Skeletal muscle cell (primary cell): ENCODE data around the gene ZNF780A.
"Not testable (repeated sequence)": the region's sequence is repeated elsewhere in the genome, so short reads cannot be mapped to it uniquely, and the experiment has no call there.

ENCODE experiments used
- DNase-seq: peaks from one replicate; pipeline ENCODE4 v3.0.0-alpha.2; 2010; ENCODE audit warnings: low read depth
- H3K4me3 ChIP-seq: 2 replicates; pipeline ENCODE4 v1.5.1; 2011; ENCODE audit warnings: low read depth, mild to moderate bottlenecking, control low read depth, low read length, moderate library complexity

Gene ZNF780A

DNA sequence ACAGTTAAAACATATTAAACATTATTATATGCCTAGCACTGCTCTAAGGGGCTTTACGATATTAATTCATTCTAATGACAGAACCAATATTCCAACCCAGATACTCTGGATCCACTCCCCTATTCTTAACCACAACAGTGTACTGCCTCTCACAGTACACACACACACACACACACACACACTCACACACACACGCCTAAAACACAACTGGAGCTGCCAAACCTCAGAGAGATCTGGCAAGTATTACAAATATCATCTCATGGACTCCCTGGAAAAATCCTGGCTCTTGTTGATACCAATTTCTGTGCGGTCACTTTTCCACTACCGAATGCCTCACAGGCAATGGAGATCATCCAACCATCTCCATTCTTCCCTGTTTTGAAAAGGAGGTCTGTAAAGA is 1.3 kb downstream of the ZNF780A start:
- H3K4me3 ChIP-seq: peak overlapping the region; percentile 83
- DNase-seq: no peak

DNA sequence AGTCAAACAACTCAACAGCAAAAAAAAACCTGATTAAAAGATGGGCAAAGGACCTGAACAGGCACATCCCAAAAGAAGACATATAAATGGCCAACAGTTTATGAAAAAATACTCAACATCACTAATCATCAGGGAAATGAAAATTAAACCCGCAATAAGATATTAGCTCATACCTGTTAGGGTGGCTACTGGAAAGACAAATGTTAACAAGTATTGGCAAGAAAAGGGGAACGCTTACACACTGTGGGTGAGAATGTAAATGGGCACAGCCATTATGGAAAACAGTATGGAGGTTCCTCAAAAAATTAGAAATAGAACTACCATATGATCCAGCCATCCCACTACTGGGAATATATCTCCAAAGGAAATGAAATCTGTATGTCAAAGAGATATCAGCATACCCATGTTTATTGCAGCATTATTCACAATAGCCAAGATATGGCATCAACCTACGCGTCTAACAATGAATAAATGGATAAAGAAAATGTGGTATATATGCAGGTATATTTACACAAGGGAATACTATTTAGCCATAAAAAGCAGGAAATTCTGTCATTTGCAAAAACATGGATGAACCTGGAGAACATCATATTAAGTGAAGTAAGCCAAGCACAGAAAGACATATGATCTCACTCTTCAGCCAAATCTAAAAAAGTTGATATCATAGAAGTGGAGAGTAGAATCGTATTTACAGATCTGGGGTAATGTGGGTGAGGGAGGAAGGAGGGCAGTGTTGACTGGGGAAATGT is 2.3 kb downstream of the ZNF780A start:
- no peak overlapping the region for H3K4me3 ChIP-seq
- DNase-seq: no peak

DNA sequence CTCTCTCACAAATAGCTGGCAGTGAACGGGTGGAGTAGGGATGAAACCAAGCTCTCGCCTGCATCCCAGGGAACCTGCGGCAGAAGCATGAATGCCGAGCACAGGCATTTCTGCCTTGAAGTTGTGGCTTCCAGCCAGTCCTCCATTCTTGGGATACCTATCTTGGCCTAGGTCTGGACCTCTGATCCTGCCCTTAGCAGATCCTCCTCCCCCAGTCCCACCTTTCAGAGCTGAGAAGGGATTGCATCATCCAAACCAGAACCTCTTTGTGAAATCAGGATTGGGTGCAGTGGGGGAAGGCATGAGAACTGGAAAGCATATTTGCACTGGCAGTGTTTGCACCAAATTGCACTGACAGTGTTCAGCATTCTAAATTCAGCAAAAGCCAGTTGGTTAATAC is 5.8 kb downstream of the ZNF780A start:
- H3K4me3 ChIP-seq: no peak overlapping the region
- no peak for DNase-seq

DNA sequence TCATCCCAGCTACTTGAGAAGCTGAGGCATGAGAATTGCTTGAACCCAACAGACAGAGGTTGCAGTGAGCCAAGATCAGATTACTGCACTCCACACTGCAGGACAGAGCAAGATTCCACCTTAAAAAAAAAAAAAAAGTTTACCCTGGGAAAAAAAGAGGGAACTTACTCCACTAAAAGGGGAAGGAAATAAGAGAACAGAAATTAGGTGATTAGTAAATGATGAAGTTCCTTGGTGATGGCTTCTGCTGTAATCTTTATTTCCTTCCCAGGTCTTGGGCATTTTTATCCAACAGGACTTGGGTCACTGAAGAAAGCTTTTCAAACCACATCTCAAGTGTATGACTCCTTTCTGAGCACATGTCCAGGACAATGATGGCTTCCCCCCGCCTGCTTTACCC is 9.3 kb downstream of the ZNF780A start:
- H3K4me3 ChIP-seq: no peak overlapping the region
- DNase-seq: no peak

DNA sequence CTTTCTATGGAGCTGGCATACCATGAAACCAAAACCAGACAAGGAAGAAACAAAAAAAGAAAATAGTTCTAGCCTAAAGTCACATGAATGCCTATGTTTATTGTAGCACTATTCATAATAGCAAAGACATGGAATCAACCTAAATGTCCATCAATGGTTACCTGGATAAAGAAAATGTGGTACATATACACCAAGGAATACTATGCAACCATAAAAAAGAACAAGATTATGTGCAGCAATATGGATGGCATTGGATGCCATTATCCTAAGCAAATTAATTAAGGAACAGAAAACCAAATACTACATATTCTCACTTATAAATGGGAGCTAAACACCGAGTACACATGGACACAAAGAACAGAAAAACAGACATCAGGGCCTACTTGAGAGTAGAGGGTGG is 10.5 kb downstream of the ZNF780A start:
- no peak overlapping the region for H3K4me3 ChIP-seq
- no peak for DNase-seq

DNA sequence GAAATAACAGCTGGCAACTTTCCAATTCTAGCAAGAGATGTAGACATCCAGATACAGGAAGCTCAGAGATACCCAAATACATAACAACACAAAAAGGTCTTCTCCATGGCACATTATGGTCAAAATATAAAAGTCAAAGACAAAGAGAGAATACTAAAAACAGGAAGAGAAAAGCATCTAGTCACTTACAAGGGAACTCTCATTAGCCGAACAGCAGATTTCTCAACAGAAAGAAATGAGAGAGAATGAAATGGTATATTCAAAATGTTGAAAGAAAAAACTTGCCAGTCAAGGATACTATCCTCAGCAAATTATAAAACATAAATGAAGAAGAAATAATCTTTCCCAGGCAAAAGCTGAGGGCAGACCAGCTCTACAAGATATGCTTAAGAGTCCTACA is 12.4 kb downstream of the ZNF780A start:
- DNase-seq: no peak

DNA sequence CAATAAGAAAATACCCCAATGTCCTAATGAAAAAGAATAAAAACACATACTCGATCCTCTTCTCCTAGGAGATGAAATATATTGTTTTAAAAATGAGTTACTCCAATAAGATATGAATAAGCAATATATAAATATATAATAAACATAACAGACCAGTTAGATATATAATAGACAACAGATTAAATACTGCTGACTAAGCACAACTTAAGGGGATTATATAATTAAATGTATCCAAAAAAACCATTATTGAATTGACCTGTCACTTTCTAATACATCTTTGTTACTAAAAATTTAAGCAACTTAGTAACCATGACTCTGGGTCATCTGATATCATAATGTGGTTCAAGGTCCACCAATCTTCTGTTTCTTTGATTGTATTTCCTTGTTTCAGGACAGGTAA is 20.7 kb downstream of the ZNF780A start:
- no peak overlapping the region for H3K4me3 ChIP-seq
- DNase-seq: no peak

More for the DNA sequence above, 12.4 kb downstream of the ZNF780A start:
- H3K4me3 ChIP-seq: no peak overlapping the region

DNA sequence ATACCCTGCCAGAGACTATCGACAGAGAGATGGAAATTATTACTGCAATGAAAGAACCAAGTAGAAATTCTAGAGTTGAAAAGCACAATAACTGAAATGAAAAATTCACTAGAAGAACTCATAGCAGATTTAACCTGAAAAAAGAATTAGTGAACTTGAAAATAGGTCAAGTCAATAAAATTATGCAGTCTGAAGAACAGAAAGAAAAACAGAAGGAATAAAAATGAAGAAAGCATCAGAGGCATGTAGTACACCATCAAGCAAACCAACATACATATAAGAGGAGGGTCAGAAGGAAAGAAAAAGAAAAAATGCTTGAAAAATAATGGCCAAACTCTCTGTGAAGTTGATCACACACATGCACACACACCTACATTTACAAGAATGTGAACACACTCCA is 31.1 kb downstream of the ZNF780A start:
- H3K4me3 ChIP-seq: no peak overlapping the region
- DNase-seq: no peak

DNA sequence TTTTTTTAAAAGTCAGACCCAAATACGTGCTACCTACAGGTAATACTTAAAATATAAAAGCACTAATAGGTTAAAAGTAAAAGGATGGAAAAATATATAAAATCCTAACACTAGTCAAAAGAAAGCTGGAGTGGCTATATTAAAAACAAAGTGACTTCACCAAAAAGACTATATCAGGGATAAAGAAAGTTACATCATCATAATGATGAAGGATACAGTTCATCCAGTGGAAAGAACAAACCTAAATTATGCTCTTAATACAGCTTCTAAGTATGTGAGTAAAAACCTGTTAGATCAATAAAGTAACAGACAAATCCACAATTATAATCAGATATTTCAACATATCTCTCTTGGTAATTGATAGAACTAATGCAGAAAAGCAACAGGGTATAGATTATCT is 33.6 kb downstream of the ZNF780A start:
- DNase-seq: no peak
- no peak overlapping the region for H3K4me3 ChIP-seq

DNA sequence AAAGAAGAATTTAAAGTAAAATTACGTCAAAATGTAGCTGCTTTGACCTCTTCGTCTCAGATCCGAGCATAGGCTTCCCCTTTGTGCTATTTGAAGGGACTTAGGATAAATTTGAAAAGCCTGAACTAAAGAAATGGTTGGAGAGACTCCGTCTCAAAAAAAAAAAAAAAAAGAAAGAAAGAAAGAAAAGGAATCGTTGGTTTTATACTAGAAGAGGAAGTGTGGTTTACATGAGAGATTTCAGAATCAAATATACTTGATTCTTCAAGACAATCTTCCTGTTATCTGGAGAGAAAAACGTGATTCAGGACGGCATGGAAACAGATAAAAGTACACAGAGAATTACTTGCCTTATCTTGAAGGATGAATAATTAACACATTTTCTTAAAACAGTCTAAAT is 34.2 kb downstream of the ZNF780A start:
- no peak for DNase-seq
- H3K4me3 ChIP-seq: peak overlapping the region; percentile 84

DNA sequence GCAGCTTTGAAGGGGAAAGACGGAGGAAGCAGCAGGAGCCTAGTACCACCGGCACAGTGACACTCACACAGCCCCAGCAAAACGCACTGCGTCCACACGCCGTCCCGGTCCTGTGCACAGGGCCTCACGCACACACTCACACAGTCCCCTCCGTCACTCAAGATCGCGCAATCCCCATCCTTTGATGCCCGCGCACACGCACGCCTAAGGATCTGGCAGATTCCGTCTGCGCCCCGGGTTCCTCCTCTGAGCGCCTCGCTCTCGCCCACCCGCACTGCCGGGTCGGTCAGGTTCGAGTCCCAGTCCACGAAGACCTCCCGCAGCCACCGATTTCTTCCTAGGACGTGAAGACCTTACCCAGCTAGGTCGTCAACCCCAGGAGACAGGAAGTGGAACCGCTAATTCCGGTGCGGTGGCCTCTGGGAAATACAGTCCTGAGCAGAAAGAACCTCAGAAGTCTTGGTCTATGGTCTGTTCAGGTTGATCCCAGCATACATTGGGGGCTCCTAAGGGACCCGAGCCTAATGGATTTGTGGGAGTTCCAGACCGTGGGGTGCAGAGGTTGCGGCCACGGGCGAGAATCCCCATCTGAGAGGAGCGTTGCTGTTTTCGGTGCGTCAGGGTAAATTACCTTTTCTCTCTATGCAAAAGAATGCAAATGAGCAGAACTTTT is 34.8 kb downstream of the ZNF780A start, which contains the start of gene ZNF780B:
Gene ZNF780B (minus strand): TSS at position 400 of the 673 bp plus-strand sequence. CDS start 5,899 bp downstream, outside the sequence.
- DNase-seq: peak; percentile 9
- H3K4me3 ChIP-seq: peak within 1 kb of the TSS; percentile 84

DNA sequence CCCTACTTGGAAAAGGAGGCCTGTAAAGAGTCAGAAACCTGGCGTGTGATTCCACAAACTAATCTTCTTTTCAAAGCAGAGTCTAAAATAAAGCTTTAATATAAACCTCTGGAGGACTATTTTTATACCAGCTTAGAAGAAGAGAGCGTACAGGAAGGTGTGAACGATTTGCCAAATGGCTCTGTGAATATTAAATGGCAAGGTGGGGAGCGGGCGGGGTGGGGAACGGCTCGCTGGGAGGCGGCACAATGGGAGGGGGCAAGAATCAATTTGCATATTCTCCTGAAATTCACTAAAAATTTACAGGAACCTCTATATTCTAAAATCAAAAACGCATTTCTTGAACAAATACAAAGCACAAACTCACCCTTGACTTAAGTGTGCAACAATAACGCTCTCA is 35.7 kb downstream of the ZNF780A start:
- DNase-seq: no peak
- peak overlapping the region; percentile 84 for H3K4me3 ChIP-seq

DNA sequence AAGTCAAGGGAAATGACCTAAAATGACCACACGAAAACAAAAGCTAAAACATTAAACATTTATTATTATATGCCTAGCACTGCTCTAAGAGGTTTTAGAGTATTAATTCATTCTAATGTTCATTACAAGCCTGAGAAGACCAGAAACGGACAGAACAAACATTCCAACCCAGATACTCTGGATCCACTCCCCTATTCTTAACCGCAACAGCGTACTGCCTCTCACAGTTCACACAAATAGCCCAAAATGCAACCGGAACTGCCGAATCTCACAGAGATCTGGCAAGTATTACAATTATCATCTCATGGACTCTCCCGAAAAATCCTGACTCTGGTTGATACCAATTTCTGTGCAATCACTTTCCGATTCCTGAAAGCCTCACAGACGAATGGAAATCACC is 36.1 kb downstream of the ZNF780A start:
- H3K4me3 ChIP-seq: no peak overlapping the region
- no peak for DNase-seq

DNA sequence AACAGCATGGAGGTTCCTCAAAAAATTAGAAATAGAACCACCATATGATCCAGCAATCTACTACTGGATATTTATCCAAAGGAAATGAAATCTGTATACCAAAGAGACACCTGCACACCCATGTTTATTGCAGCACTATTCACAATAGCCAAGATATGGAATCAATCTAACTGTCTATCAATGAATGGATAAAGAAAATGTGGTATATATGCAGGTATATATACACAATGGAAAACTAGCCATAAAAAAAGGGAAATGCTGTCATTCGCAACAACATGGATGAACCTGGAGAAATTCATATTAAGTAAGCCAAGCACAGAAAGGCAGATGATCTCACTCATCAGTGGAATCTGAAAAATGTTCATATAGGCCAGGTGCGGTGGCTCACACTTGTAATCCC is 37.3 kb downstream of the ZNF780A start:
- DNase-seq: no peak
- no peak overlapping the region for H3K4me3 ChIP-seq

DNA sequence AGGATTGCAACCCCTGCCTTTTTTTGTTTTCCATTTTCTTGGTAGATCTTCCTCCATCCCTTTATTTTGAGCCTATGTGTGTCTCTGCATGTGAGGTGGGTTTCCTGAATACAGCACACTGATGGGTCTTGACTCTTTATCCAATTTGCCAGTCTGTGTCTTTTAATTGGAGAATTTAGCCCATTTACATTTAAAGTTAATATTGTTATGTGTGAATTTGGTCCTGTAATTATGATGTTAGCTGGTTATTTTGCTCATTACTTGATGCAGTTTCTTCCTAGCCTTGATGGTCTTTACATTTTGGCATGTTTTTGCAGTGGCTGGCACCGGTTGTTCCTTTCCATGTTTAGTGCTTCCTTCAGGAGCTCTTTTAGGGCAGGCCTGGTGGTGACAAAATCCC is 49.0 kb downstream of the ZNF780A start:
- not testable (repeated sequence) for DNase-seq, H3K4me3 ChIP-seq

DNA sequence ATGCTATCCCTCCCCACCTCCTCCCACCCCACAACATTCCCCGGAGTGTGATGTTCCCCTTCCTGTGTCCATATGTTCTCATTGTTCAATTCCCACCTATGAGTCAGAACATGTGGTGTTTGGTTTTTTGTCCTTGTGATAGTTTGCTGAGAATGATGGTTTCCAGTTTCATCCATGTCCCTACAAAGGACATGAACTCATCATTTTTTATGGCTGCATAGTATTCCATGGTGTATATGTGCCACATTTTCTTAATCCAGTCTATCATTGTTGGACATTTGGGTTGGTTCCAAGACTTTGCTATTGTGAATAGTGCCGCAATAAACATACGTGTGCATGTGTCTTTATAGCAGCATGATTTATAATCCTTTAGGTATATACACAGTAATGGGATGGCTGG is 52.7 kb downstream of the ZNF780A start:
- DNase-seq, H3K4me3 ChIP-seq: not testable (repeated sequence)

DNA sequence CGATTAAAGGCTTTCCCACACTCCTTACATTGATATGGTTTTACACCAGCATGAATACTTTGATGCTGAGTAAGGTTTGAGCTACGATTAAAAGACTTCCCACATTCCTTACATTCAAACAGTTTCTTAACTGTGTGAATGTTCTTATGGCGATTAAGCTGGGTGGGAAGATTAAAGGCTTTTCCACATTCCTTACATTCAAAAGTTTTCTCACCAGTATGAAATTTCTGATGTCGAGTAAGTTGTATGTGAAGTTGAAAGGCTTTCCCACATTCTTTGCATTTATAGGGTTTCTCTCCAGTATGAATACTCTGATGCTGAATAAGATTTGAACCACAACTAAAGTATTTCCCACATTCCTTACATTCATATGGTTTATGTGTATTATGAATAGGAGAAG is 54.7 kb downstream of the ZNF780A start:
- DNase-seq: no peak
- no peak overlapping the region for H3K4me3 ChIP-seq

DNA sequence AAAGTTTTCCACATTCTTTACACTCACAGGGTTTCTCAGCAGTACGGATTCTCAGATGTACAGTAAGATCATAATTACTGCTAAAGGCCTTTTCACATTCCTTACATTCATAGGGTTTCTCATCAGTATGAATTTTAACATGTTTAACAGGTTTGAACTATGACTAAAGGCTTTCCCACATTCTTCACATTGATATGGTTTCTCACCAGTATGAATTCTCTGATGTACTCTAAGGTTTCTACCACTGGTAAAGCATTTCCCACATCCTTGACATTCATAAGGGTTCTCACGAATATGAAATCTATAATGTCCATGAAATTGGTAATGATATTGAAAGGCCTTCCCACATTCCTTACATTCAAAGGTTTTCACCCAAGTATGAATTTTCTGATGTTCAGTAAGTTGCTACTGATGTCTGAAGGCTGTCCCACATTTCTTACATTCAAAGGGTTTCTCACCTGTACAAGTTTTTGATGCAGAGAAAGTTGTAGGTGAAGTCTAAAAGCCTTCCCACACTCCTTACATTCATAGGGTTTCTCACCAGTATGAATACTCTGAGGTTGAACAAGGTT is 56.7 kb downstream of the ZNF780A start:
- no peak overlapping the region for H3K4me3 ChIP-seq
- DNase-seq: no peak

DNA sequence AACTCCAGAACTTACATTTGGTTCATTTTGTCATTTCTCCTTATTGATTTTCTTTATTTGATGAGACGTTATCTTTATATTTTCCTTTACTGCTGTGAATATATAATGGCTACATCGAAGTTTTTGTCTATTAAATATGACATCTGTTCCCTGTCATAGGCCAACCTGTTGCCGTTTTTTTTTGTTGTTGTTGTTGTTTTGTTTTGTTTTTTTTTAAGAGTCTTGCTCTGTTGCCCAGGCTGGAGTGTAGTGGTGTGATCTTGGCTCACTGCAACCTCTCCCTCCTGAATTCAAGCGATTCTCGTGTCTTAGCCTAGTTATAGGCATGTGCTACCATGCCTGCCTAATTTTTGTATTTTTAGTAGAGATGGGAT is 64.2 kb downstream of the ZNF780A start:
- no peak for DNase-seq
- no peak overlapping the region for H3K4me3 ChIP-seq

DNA sequence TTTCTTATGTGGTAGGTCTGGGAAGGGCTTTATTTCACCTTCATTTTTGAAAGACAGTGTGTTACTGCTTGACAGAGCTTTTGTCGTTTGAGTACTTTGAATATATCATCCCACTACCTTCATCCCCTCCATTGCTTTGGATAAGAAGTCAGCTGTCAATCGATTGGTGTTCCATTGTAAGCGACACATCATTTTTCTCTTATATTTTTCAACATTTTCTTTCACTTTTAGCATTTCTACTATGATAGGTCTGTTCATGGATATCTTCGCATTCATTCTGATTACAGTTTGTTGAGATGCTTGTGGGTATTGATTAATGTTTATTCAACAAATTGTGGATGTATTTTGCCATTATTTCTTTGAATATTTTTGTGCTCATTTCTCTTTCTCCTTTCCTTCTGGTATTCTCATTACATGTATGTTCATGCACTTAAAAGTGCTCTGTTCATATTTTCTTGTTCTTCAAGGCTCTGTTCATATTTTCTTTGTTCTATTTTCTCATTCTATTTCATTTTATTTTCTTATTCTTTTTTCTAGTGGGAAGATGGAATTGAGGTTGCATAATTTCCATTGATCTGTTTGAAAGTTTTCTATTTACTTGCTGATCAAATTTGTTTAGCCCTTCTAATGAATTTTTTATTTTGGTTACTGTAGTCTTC is 64.7 kb downstream of the ZNF780A start:
- DNase-seq: no peak
- no peak overlapping the region for H3K4me3 ChIP-seq
